A549 (cell line): ENCODE data around the gene KCNJ14.

ENCODE experiments used
- BCL3 ChIP-seq: fragments of >200 bp; sonication (Bioruptor Twin); formaldehyde crosslinking; IDR thresholded peaks from 3 replicates; pipeline ENCODE4 v1.6.1; 2016
- CTCF ChIP-seq: fragments of >200 bp; sonication (Bioruptor Twin); formaldehyde crosslinking; IDR thresholded peaks from 3 replicates; pipeline ENCODE4 v1.5.1; 2016
- ESRRA ChIP-seq: fragments of 150-350 bp; IDR thresholded peaks from 2 replicates; pipeline ENCODE4 v1.6.1; 2014; ENCODE audit warnings: mild to moderate bottlenecking, low read length, borderline replicate concordance
- FOSL2 ChIP-seq, 2 experiments: fragments of 450-650 bp in 1 of 2; fragments of >200 bp in 1 of 2; sonication (Bioruptor Twin) in 1 of 2; formaldehyde crosslinking; IDR thresholded peaks; 2 replicates each; pipeline versions ENCODE4 v1.5.0 to v1.6.1; 2016 to 2020; ENCODE audit warnings: mild to moderate bottlenecking in 1 of 2, moderate library complexity in 1 of 2
- HMGXB4 ChIP-seq: fragments of 250-450 bp; sonication (Bioruptor Pico); IDR thresholded peaks from 2 replicates; pipeline ENCODE4 v1.5.0; 2021; ENCODE audit warnings: mild to moderate bottlenecking, moderate library complexity, borderline replicate concordance
- MAX ChIP-seq: IDR thresholded peaks from 2 replicates; pipeline ENCODE4 v1.6.1; 2012
- NPAS2 ChIP-seq: fragments of 250-450 bp; sonication (Bioruptor Pico); IDR thresholded peaks from 2 replicates; pipeline ENCODE4 v1.8.0; 2022; ENCODE audit warnings: mild to moderate bottlenecking, moderate library complexity, borderline replicate concordance
- POLR2A ChIP-seq: IDR thresholded peaks from 2 replicates; pipeline ENCODE4 v1.6.1; 2012; ENCODE audit warnings: mild to moderate bottlenecking, low read length
- POLR2AphosphoS2 ChIP-seq: conservative IDR thresholded peaks from 2 replicates; pipeline ENCODE4 v1.6.1; 2012; ENCODE audit warnings: low read length, improper control_type of control experiment, inconsistent platforms
- USF2 ChIP-seq: fragments of 450-650 bp; IDR thresholded peaks from 2 replicates; pipeline ENCODE4 v1.6.1; 2014; ENCODE audit warnings: antibody characterized with exemption

GRCh38 chr19:48443731-48444128 is 11.6 kb upstream of the KCNJ14 start:
- TF ChIP-seq POLR2AphosphoS2 (no peak), POLR2A (no peak), NPAS2 (no peak), MAX (no peak), USF2 (no peak), FOSL2 (IDR thresholded peaks at IDR 0.05) (no peak), FOSL2 (CRISPR knock-in tag; IDR thresholded peaks at IDR 0.05) (no peak), CTCF (no peak), HMGXB4 (CRISPR knock-in tag) (no peak), BCL3 (no peak), ESRRA (no peak)
